ENCODE results near the gene ABCC12. TPM values are rescaled to one million over a fixed set of nuclear protein-coding genes. Genes with fewer than 3 reads are reported as not detected.

ABCC12 gene
- polyA plus RNA-seq, 1 donor from 2014 or later, result not detected

GRCh38 chr16:48153774-48154173 is 2.0 kb downstream of the ABCC12 start:
- H3K9me3 Mint-ChIP-seq, result peaks cover 0 to 5% (median 0%) of the 10 kb centered on the region in 3 donors
- H3K27ac Mint-ChIP-seq, result no peak overlapping the region
- peaks cover 2% of the 10 kb centered on the region for H3K27me3 Mint-ChIP-seq
- no peak overlapping the region for H3K4me3 Mint-ChIP-seq
- H3K36me3 Mint-ChIP-seq, result no peaks in the 10 kb centered on the region
- peaks cover 0 to 2% (median 0%) of the 10 kb centered on the region in 3 donors for H3K4me1 Mint-ChIP-seq

DNA sequence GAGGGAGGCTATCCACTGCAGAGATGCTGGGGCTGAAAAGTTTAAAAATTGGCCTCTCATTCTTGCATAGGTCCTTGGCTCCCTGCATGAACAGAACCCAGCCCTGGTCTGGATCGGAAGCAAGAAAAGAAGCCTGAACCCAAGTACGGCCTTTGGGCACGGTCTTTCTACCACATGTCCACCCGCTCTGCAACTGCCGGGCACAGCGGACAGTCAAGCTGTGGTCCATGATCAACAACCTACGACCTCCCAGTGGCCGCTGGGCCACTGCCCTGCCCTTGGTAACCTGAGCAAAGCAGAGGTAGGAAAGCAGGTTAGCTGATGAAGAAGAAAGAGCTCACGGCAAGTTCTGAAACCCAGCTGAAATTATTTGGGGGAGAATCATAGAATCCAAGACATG is 3.6 kb downstream of the ABCC12 start:
- Mint-ChIP-seq H3K27me3 (peaks cover 6% of the 10 kb centered on the region), H3K4me1 (peaks cover 0 to 2% (median 0%) of the 10 kb centered on the region in 3 donors), H3K4me3 (no peak overlapping the region), H3K36me3 (no peaks in the 10 kb centered on the region), H3K9me3 (peaks cover 0 to 9% (median 0%) of the 10 kb centered on the region in 3 donors), H3K27ac (no peak overlapping the region)

DNA sequence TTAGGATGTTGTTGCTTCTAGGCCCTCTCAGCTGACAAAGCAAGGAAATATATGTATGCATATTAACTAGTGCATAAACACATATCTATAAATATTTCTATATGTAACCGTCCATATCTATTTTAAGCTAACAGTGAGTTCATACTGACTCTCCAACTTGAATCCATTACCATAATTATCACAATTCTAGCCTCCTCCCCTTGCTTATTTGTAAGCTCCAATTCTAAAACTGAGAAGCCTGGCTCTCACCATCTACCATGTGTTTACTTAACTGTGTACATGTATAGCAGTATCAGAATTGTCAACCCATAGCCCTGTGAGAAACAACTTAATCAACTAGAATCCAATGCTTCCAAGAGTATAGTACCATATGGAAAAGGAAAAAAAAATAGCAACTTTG is 5.1 kb downstream of the ABCC12 start:
- no peaks in the 10 kb centered on the region for H3K36me3 Mint-ChIP-seq
- H3K27me3 Mint-ChIP-seq, result peaks cover 5% of the 10 kb centered on the region
- H3K27ac Mint-ChIP-seq, result no peak overlapping the region
- H3K4me3 Mint-ChIP-seq, result no peak overlapping the region
- H3K4me1 Mint-ChIP-seq, result no peaks in the 10 kb centered on the region
- H3K9me3 Mint-ChIP-seq, result peaks cover 0 to 9% (median 0%) of the 10 kb centered on the region in 3 donors

- Mint-ChIP-seq H3K27ac (no peak overlapping the region), H3K36me3 (peaks cover 1% of the 10 kb centered on the region), H3K27me3 (peaks cover 10% of the 10 kb centered on the region), H3K4me1 (no peaks in the 10 kb centered on the region), H3K4me3 (no peak overlapping the region), H3K9me3 (peaks cover 0 to 9% (median 6%) of the 10 kb centered on the region in 3 donors)
Observed at GRCh38 chr16:48146710-48147109, 9.1 kb downstream of the ABCC12 start.

DNA sequence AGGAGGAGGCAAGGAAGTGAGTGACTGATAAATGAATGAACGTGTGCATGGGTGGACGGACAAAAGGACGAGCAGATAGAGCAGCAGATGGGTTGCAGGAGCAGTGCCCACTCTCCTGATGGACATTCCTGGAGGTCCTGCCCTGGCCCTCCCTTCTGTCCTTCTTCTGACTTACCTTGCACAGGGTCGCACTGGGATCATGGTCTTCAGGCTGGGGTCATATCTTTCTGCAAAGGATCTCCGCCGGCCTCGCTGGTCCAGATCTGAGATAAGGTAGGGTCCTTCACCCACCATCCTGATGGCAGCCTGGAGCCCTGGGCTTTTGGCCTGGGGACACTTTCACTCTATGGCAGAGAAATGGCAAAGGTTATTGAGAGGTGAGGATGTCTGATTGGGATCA is 9.7 kb downstream of the ABCC12 start:
- H3K4me3 Mint-ChIP-seq, result no peak overlapping the region
- no peaks in the 10 kb centered on the region for H3K4me1 Mint-ChIP-seq
- H3K27me3 Mint-ChIP-seq, result peaks cover 13% of the 10 kb centered on the region
- H3K27ac Mint-ChIP-seq, result no peak overlapping the region
- H3K36me3 Mint-ChIP-seq, result peaks cover 1% of the 10 kb centered on the region
- peaks cover 0 to 9% (median 6%) of the 10 kb centered on the region in 3 donors for H3K9me3 Mint-ChIP-seq

DNA sequence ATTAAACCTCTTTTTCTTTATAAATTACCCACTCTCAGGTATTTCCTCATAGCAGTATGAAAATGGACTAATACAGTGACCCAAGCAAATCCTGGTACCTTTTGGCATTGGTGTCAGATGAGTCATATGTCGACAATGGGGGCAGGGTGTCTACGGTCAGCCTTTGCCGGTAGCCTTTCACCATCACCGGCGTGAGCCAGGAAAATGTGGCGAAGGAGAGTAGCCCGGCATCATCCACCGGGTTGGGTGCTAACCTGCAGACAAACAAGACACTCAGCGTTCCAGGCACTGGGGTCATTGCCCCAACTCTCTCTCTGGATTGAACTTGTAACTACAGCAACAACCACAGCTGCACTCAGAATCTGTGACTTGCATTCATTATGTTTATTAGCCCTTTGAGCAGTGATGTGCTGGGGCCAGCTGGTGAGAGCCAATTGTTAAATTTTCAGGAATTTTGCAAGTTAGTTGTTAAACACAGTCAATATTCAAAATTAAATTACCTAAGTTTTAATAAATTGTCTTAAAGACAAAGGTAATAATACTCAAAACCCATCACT is 11.9 kb downstream of the ABCC12 start:
- H3K27me3 Mint-ChIP-seq, result peaks cover 13% of the 10 kb centered on the region
- no peaks in the 10 kb centered on the region for H3K4me1 Mint-ChIP-seq
- H3K36me3 Mint-ChIP-seq, result peaks cover 1% of the 10 kb centered on the region
- H3K9me3 Mint-ChIP-seq, result peaks cover 0 to 6% (median 5%) of the 10 kb centered on the region in 3 donors
- no peak overlapping the region for H3K4me3 Mint-ChIP-seq
- no peak overlapping the region for H3K27ac Mint-ChIP-seq

DNA sequence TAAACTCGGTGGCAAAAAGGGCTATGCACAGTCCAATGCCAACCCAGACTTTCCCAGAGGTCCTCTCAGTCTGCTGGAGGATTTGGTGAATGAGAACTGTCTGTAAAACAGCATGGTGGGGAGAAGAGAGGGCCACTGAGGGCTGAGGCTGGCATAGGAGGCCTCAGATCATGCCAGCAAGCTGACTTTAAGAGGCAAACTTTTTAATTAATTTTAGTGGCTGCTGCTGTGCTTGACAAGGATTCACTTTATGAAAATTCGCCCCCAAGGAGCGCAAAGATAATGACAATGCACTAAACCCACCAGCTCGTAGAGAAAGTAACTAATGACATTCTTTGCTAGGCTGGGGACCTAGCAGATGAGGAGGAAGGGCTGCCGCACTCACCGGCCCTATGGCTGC is 15.0 kb downstream of the ABCC12 start:
- H3K27ac Mint-ChIP-seq, result no peak overlapping the region
- H3K9me3 Mint-ChIP-seq, result peaks cover 0 to 6% (median 0%) of the 10 kb centered on the region in 3 donors
- no peak overlapping the region for H3K4me3 Mint-ChIP-seq
- peaks cover 10% of the 10 kb centered on the region for H3K27me3 Mint-ChIP-seq
- peaks cover 1% of the 10 kb centered on the region for H3K36me3 Mint-ChIP-seq
- H3K4me1 Mint-ChIP-seq, result no peaks in the 10 kb centered on the region

DNA sequence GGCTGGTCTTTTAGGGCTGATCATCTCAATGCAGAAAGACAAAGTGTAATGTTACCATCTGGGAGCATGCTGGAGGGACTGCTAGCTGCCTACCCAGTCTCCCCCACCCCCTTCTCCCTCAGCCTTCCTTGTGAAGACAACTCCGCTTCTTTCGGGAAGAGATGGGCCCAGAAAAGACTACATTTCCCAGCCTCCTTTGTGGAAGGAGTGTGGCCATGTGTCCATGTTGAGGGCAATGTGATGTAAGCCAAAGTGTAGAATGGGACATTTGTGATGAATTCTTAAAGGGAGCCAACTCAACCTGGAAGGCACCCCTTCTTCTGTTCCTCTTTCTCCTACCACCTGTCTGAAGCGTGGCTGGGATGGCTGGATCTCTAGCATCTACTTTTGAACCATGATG is 16.3 kb downstream of the ABCC12 start:
- Mint-ChIP-seq H3K4me3 (no peak overlapping the region), H3K4me1 (no peaks in the 10 kb centered on the region), H3K27ac (peak overlapping the region in 1 of 3 donors; percentile 60), H3K9me3 (peaks cover 0 to 6% (median 0%) of the 10 kb centered on the region in 3 donors), H3K27me3 (peaks cover 7% of the 10 kb centered on the region), H3K36me3 (peaks cover under 1% of the 10 kb centered on the region)

DNA sequence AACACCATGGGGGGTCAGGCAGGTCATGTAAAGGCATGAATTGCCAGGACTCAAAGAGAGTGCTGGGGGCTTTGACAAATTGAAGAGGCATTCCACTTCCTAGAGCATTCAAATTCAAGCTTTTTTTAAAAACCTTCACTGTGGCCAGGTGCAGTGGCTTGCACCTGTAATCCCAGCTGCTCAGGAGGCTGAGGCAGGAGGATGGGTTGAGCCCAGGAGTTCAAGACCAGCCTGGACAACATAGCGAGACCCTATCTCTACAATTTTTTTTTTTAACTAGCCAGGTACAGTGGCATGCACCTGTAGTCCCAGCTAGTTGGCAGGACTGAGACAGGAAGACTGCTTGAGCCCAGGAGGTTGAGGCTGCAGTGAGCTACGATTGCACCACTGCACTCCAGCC is 17.2 kb downstream of the ABCC12 start:
- Mint-ChIP-seq H3K9me3 (peaks cover 0 to 5% (median 0%) of the 10 kb centered on the region in 3 donors), H3K4me1 (no peaks in the 10 kb centered on the region), H3K4me3 (no peak overlapping the region), H3K27ac (no peak overlapping the region), H3K36me3 (no peaks in the 10 kb centered on the region), H3K27me3 (peaks cover 6% of the 10 kb centered on the region)

DNA sequence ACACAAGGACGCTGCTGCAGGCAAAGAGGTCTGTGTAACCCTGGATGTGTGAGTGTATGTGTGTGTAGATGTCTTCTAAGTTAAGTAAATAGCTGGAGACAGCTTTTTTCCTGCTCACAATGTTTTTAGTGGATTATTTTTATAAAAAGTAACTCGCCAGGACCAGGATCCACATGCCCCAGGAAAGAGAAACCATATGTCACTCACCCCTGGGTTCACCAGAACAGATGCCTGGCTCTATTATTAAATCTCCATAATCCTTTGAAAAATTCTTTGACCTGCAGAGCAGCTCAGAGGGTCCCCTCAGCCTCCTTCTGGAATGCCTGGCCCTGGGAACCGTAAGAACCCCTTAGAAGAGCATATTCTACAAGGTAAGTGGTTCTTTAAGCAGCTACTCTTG is 18.0 kb downstream of the ABCC12 start:
- no peaks in the 10 kb centered on the region for H3K36me3 Mint-ChIP-seq
- peaks cover 8% of the 10 kb centered on the region for H3K27me3 Mint-ChIP-seq
- no peak overlapping the region for H3K4me3 Mint-ChIP-seq
- no peak overlapping the region for H3K27ac Mint-ChIP-seq
- H3K4me1 Mint-ChIP-seq, result no peaks in the 10 kb centered on the region
- peaks cover 0 to 3% (median 0%) of the 10 kb centered on the region in 3 donors for H3K9me3 Mint-ChIP-seq

DNA sequence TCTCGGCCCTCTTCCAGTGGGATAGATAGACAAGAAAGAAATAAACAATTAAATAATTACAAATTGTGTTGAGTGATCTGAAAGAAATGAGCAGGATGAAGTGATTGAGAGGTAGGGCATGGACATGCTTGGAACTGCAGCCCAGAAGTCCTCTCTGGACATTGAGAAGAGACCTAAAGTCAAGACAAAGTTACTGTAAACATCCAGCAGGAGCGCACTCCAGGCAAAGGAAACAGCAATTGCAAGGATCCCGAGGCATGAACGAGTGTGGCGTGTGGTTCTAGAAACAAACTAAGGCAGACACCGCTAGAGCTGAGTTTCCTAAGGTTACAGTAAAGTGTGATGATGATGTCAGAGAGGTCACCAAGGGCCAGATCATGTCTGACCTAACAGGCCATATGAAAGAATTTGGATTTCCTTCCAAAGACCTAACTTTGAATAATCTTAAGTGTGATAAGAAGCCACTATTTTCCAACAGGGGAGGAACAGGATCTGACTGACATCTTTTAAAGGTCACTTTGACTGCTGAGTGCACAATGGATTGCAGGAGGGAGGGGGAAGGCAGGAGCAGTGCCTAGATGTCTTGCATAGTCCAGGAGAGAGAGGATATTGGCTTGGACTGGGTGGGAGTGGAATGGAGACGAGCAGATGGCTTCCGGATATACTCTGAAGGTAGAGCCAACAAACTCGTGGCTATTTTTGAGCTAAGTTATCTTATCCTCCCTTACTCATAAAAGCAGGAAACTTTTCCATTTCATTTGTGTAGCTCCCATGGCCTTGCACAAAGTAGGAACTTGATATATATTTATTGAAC is 19.0 kb downstream of the ABCC12 start:
- Mint-ChIP-seq H3K9me3 (no peaks in the 10 kb centered on the region), H3K36me3 (no peaks in the 10 kb centered on the region), H3K27ac (no peak overlapping the region), H3K4me1 (no peaks in the 10 kb centered on the region), H3K4me3 (no peak overlapping the region), H3K27me3 (peaks cover 6% of the 10 kb centered on the region)

DNA sequence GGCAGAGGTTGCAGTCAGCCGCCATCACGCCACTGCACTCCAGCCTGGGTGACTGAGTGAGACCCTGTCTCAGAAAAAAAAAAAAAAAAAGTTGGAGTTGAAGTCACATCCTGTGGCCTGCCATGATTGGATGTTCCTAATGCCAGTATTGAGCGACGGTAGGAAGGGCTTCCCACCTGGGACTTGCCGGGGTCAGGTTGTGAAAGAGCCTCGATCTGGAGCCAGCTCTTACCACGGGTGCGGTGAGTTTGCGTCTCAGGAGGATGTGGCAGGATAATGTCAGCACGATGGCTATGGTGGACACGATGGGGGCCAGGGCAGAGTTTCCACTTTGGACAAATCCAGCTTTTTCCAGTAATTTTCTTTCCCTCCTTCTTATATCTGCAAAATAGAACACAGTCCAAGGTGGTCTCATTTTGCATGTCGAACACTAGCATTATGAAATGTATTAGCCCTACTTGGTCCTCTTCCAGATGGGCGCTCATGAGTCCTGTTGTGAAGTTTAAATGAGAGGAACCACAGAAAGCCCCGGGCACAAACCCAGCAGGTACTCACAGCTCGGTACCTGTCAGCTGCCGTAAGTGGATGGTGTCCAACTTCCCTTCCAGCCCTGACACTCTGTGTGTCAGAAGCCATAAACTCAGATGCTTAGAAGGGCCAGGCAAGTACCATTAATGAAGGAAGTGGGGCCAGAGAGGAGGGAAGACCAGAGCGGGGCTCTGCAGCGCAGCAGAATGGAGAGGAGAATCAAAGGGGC is 22.2 kb downstream of the ABCC12 start:
- H3K27ac Mint-ChIP-seq, result no peak overlapping the region

DNA sequence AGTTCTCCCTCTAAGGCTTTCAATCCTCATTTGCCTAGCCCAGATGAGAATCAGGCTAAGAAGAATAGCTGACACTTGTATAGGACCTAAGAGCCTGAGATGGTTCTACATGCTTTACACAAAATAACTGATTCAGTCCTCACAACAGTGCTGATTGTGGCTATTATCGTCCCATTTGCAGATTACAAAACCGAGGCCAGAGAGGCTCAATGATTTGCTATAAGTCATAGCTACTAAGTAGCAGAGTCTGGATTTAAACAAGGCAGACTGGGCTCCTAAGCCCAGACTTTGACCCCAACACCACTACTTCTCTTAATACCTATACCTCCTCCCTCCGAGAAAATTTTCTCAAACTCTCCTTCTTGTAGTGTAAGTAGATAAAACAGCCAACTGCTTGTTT is 23.1 kb downstream of the ABCC12 start:
- Mint-ChIP-seq H3K9me3 (no peaks in the 10 kb centered on the region), H3K4me1 (no peaks in the 10 kb centered on the region), H3K27ac (no peak overlapping the region), H3K27me3 (peaks cover 3% of the 10 kb centered on the region), H3K36me3 (no peaks in the 10 kb centered on the region), H3K4me3 (no peak overlapping the region)

More for the DNA sequence above, 22.2 kb downstream of the ABCC12 start:
- H3K27me3 Mint-ChIP-seq, result peaks cover 3% of the 10 kb centered on the region
- H3K4me3 Mint-ChIP-seq, result no peak overlapping the region
- H3K36me3 Mint-ChIP-seq, result no peaks in the 10 kb centered on the region
- no peaks in the 10 kb centered on the region for H3K4me1 Mint-ChIP-seq
- no peaks in the 10 kb centered on the region for H3K9me3 Mint-ChIP-seq

- no peak overlapping the region for H3K4me3 Mint-ChIP-seq
- H3K27me3 Mint-ChIP-seq, result peaks cover 3% of the 10 kb centered on the region
- H3K9me3 Mint-ChIP-seq, result no peaks in the 10 kb centered on the region
- no peaks in the 10 kb centered on the region for H3K4me1 Mint-ChIP-seq
- H3K36me3 Mint-ChIP-seq, result no peaks in the 10 kb centered on the region
- no peak overlapping the region for H3K27ac Mint-ChIP-seq
Observed at GRCh38 chr16:48131201-48131935, 24.4 kb downstream of the ABCC12 start.

DNA sequence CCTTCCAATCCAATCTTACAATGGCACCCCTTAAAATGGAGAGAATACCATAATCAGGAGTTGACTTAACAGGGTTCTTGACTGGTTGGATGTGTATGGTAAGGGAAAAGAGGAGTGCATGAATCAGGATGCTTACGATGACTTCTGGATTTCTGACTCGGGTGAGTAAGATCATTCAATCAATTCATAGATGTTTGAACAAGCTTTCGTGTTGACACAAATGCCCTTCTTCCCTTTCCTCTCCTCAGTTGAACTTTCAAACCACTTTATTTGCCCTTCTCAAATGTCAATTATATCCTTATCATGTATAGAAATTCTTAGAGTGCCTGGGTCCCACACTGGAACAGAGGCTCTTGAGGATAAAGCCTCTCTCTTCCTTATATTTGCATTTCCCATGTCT is 25.9 kb downstream of the ABCC12 start:
- H3K27me3 Mint-ChIP-seq, result peaks cover 2% of the 10 kb centered on the region
- no peaks in the 10 kb centered on the region for H3K9me3 Mint-ChIP-seq
- no peaks in the 10 kb centered on the region for H3K4me1 Mint-ChIP-seq
- H3K27ac Mint-ChIP-seq, result no peak overlapping the region
- no peaks in the 10 kb centered on the region for H3K36me3 Mint-ChIP-seq
- no peak overlapping the region for H3K4me3 Mint-ChIP-seq
